GM08714 (cell line): ENCODE data around the gene GAL.

Experiments used
- H3K4me3 ChIP-seq: fragments of 200-500 bp; sonication (Bioruptor generic); 2 replicates; pipeline ENCODE4 v1.5.1; 2014; ENCODE audit warnings: mild to moderate bottlenecking, low read length, inconsistent platforms
- ZNF274 ChIP-seq: IDR thresholded peaks from 2 replicates; pipeline ENCODE4 v1.6.1; 2012; ENCODE audit warnings: mild to moderate bottlenecking, low read depth, low read length

GAL gene

GRCh38 chr11:68727783-68728182, 43.4 kb downstream of the GAL start:
- no peak for TF ChIP-seq ZNF274

DNA sequence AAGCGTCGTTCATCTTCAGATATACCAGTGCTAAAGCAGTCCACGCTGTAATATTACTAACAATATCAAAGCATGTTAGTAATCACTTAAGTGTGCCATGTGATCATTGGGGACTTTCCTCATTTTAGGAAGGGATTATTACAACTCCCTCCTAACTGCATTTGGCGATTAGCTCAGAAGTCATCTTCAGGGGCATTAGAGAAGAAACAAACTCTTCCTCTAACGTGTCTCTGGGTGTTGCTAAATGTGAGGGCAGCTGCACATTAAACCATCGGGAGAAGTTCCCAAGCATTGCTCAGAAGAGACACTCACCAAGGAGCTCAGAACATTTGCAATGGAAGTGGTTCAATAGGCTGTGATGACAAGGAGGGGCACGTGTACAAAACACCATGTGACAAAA, 49.8 kb downstream of the GAL start:
- no peak overlapping the region for H3K4me3 ChIP-seq
- no peak for TF ChIP-seq ZNF274

More at GRCh38 chr11:68727783-68728182, 43.4 kb downstream of the GAL start:
- no peak overlapping the region for H3K4me3 ChIP-seq

GRCh38 chr11:68735125-68735524, 50.8 kb downstream of the GAL start:
- no peak for TF ChIP-seq ZNF274
- H3K4me3 ChIP-seq, result no peak overlapping the region

- no peak for TF ChIP-seq ZNF274
- no peak overlapping the region for H3K4me3 ChIP-seq
Observed at GRCh38 chr11:68735646-68736045, 51.3 kb downstream of the GAL start.
